ENCODE results near the gene BHMT2. TPM values are rescaled to one million over a fixed set of nuclear protein-coding genes. Genes with fewer than 3 reads are reported as not detected.
A peak's percentile ranks its signal among the peaks of the same experiment; 100 is the strongest.

The BHMT2 gene
- total and polyA plus RNA-seq, 2 experiments from 2014 or later, result 1.7 to 1.9 TPM

GRCh38 chr5:79135790-79136553, 66.4 kb downstream of the BHMT2 start:
- no peak overlapping the region for H3K27ac Mint-ChIP-seq
- Histone ChIP-seq H2AFZ (peak overlapping the region; percentile 67; the same call in 1 of the 2 replicates), H3K36me3 (ENCODE audit: insufficient read depth) (no peaks in the 10 kb centered on the region), H3K79me2 (replicated peaks; ENCODE audit: insufficient read depth) (no peaks in the 10 kb centered on the region), H3K4me3 (no peak overlapping the region), H3K27me3 (ENCODE audit: insufficient read depth) (no peaks in the 10 kb centered on the region), H3K9me2 (ENCODE audit: insufficient read depth) (no peaks in the 10 kb centered on the region; the same call in 1 of the 2 replicates), H3F3A (replicated peaks; ENCODE audit: low read depth) (0 out of 2 replicates have a peak, but pooled peaks cover 5% of the 10 kb centered on the region), H3K27ac (ENCODE audit: low read depth) (no peak overlapping the region), H4K20me1 (replicated peaks; ENCODE audit: insufficient read depth) (no peaks in the 10 kb centered on the region), H3K4me2 (no peak overlapping the region), H3K4me1 (ENCODE audit: insufficient read depth) (peaks cover 20% of the 10 kb centered on the region)
- no peak for DNase-seq (ENCODE audit: low spot score)
- peaks cover 19% of the 10 kb centered on the region for H3K4me1 Mint-ChIP-seq
- peaks cover 2% of the 10 kb centered on the region for H3K27me3 Mint-ChIP-seq (ENCODE audit: insufficient read depth, low read depth, poor library complexity)
- TF ChIP-seq EZH2 (IDR thresholded peaks at IDR 0.05; ENCODE audit: low read depth, unreplicated experiment) (no peak), REST (IDR thresholded peaks at IDR 0.05; ENCODE audit: unreplicated experiment) (no peak), POLR2AphosphoS5 (IDR thresholded peaks at IDR 0.05; ENCODE audit: low read depth) (no peak), CREB1 (CRISPR knock-in tag; IDR thresholded peaks at IDR 0.05; ENCODE audit: low read depth) (no peak), NANOG (IDR thresholded peaks at IDR 0.05; ENCODE audit: borderline replicate concordance) (no peak), JUNB (IDR thresholded peaks at IDR 0.05; ENCODE audit: unreplicated experiment) (no peak), ETS1 (IDR thresholded peaks at IDR 0.05) (no peak), STAT1 (IDR thresholded peaks at IDR 0.05; ENCODE audit: unreplicated experiment) (no peak), ZNF331 (CRISPR knock-in tag; IDR thresholded peaks at IDR 0.05; ENCODE audit: low read depth) (no peak), ZNF114 (CRISPR knock-in tag; IDR thresholded peaks at IDR 0.05) (no peak), EZH2phosphoT487 (IDR thresholded peaks at IDR 0.05; ENCODE audit: unreplicated experiment) (no peak)
- TF ChIP-seq, protein P1, sequence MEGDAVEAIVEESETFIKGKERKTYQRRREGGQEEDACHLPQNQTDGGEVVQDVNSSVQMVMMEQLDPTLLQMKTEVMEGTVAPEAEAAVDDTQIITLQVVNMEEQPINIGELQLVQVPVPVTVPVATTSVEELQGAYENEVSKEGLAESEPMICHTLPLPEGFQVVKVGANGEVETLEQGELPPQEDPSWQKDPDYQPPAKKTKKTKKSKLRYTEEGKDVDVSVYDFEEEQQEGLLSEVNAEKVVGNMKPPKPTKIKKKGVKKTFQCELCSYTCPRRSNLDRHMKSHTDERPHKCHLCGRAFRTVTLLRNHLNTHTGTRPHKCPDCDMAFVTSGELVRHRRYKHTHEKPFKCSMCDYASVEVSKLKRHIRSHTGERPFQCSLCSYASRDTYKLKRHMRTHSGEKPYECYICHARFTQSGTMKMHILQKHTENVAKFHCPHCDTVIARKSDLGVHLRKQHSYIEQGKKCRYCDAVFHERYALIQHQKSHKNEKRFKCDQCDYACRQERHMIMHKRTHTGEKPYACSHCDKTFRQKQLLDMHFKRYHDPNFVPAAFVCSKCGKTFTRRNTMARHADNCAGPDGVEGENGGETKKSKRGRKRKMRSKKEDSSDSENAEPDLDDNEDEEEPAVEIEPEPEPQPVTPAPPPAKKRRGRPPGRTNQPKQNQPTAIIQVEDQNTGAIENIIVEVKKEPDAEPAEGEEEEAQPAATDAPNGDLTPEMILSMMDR (conservative IDR thresholded peaks at IDR 0.05; ENCODE audit: low read depth in 2 of 2), result no peak
- TF ChIP-seq, protein P2, sequence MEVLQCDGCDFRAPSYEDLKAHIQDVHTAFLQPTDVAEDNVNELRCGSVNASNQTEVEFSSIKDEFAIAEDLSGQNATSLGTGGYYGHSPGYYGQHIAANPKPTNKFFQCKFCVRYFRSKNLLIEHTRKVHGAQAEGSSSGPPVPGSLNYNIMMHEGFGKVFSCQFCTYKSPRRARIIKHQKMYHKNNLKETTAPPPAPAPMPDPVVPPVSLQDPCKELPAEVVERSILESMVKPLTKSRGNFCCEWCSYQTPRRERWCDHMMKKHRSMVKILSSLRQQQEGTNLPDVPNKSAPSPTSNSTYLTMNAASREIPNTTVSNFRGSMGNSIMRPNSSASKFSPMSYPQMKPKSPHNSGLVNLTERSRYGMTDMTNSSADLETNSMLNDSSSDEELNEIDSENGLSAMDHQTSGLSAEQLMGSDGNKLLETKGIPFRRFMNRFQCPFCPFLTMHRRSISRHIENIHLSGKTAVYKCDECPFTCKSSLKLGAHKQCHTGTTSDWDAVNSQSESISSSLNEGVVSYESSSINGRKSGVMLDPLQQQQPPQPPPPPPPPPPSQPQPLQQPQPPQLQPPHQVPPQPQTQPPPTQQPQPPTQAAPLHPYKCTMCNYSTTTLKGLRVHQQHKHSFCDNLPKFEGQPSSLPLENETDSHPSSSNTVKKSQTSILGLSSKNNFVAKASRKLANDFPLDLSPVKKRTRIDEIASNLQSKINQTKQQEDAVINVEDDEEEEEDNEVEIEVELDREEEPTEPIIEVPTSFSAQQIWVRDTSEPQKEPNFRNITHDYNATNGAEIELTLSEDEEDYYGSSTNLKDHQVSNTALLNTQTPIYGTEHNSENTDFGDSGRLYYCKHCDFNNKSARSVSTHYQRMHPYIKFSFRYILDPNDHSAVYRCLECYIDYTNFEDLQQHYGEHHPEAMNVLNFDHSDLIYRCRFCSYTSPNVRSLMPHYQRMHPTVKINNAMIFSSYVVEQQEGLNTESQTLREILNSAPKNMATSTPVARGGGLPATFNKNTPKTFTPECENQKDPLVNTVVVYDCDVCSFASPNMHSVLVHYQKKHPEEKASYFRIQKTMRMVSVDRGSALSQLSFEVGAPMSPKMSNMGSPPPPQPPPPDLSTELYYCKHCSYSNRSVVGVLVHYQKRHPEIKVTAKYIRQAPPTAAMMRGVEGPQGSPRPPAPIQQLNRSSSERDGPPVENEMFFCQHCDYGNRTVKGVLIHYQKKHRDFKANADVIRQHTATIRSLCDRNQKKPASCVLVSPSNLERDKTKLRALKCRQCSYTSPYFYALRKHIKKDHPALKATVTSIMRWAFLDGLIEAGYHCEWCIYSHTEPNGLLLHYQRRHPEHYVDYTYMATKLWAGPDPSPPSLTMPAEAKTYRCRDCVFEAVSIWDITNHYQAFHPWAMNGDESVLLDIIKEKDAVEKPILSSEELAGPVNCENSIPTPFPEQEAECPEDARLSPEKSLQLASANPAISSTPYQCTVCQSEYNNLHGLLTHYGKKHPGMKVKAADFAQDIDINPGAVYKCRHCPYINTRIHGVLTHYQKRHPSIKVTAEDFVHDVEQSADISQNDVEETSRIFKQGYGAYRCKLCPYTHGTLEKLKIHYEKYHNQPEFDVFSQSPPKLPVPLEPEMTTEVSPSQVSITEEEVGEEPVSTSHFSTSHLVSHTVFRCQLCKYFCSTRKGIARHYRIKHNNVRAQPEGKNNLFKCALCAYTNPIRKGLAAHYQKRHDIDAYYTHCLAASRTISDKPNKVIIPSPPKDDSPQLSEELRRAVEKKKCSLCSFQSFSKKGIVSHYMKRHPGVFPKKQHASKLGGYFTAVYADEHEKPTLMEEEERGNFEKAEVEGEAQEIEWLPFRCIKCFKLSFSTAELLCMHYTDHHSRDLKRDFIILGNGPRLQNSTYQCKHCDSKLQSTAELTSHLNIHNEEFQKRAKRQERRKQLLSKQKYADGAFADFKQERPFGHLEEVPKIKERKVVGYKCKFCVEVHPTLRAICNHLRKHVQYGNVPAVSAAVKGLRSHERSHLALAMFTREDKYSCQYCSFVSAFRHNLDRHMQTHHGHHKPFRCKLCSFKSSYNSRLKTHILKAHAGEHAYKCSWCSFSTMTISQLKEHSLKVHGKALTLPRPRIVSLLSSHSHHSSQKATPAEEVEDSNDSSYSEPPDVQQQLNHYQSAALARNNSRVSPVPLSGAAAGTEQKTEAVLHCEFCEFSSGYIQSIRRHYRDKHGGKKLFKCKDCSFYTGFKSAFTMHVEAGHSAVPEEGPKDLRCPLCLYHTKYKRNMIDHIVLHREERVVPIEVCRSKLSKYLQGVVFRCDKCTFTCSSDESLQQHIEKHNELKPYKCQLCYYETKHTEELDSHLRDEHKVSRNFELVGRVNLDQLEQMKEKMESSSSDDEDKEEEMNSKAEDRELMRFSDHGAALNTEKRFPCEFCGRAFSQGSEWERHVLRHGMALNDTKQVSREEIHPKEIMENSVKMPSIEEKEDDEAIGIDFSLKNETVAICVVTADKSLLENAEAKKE (CRISPR knock-in tag; IDR thresholded peaks at IDR 0.05), result no peak
- no peak overlapping the region for H3K4me3 Mint-ChIP-seq
- H3K36me3 Mint-ChIP-seq (ENCODE audit: low read depth), result peaks cover 5% of the 10 kb centered on the region
- ATAC-seq, result no peak
- peaks cover 8% of the 10 kb centered on the region for H3K9me3 Mint-ChIP-seq
